Head of caudate nucleus (tissue), 42 donors: Measurements from ENCODE around the gene FAM117B.
"Not testable (repeated sequence)": the region's sequence is repeated elsewhere in the genome, so short reads cannot be mapped to it uniquely, and the experiment has no call there.

Experiments
- DNase-seq, 42 donors: peaks; one replicate each; pipeline versions ENCODE4 v3.0.0 to v3.0.0-alpha.2; 2020 to 2021; ENCODE audit warnings: mixed read lengths in 7 of 42
- intact Hi-C: fragments of 100-400 bp; cut with DNase I; formaldehyde crosslinking; loops from one replicate; pipeline ENCODE4 v1.15.0; 2022

Gene FAM117B

GRCh38 chr2:202635428-202636212, 851 bp downstream of the FAM117B start:
- intact Hi-C loops = loop anchor here (5.0 to 10.0 kb wide), 2 partner anchors 261 to 377 kb away; partner anchors contain the start of genes BMPR2 and NBEAL1
- peak; percentile 16 to 91 (median 80) for DNase-seq

- no peak for DNase-seq
- intact Hi-C loops = loop anchor here (5.0 to 10.0 kb wide), 2 partner anchors 261 to 376 kb away; partner anchors contain the start of genes BMPR2 and NBEAL1
Measured at GRCh38 chr2:202636213-202636513, 1.4 kb downstream of the FAM117B start.

GRCh38 chr2:202638721-202639120, 4.0 kb downstream of the FAM117B start:
- no peak for DNase-seq
- intact Hi-C loops = loop anchor here (5.0 to 10.0 kb wide), 2 partner anchors 264 to 374 kb away; partner anchors contain the start of genes BMPR2 and NBEAL1

- no peak for DNase-seq
- intact Hi-C loops = loop anchor here (5.0 to 10.0 kb wide), 2 partner anchors 264 to 373 kb away; partner anchors contain the start of genes BMPR2 and NBEAL1
Measured at GRCh38 chr2:202639231-202639630, 4.5 kb downstream of the FAM117B start.

GRCh38 chr2:202642567-202642966, 7.8 kb downstream of the FAM117B start:
- intact Hi-C loops = no loop called here
- DNase-seq = no peak

GRCh38 chr2:202643012-202643858, 8.5 kb downstream of the FAM117B start:
- intact Hi-C loops = no loop called here
- DNase-seq = no peak

- no peak for DNase-seq
- intact Hi-C loops = no loop called here
Measured at GRCh38 chr2:202652119-202652518, 17.4 kb downstream of the FAM117B start.

- intact Hi-C loops = no loop called here
- DNase-seq = no peak
Measured at GRCh38 chr2:202653890-202654289, 19.1 kb downstream of the FAM117B start.

GRCh38 chr2:202657876-202658275, 23.1 kb downstream of the FAM117B start:
- no peak for DNase-seq
- intact Hi-C loops = no loop called here

- intact Hi-C loops = no loop called here
- no peak for DNase-seq
Measured at GRCh38 chr2:202660796-202661195, 26.0 kb downstream of the FAM117B start.

- intact Hi-C loops = no loop called here
- DNase-seq = no peak
Measured at GRCh38 chr2:202669841-202670240, 35.1 kb downstream of the FAM117B start.

- intact Hi-C loops = no loop called here
- peak in 6 of 42 donors; percentile 4 to 46 (median 14) for DNase-seq
Measured at GRCh38 chr2:202671317-202672035, 36.7 kb downstream of the FAM117B start.

- intact Hi-C loops, DNase-seq: not testable (repeated sequence)
Measured at GRCh38 chr2:202675097-202675496, 40.3 kb downstream of the FAM117B start.

GRCh38 chr2:202679980-202680379, 45.2 kb downstream of the FAM117B start:
- intact Hi-C loops = no loop called here
- DNase-seq = no peak

- no peak for DNase-seq
- intact Hi-C loops = no loop called here
Measured at GRCh38 chr2:202680512-202680911, 45.7 kb downstream of the FAM117B start.

- no peak for DNase-seq
- intact Hi-C loops = no loop called here
Measured at GRCh38 chr2:202681688-202682205, 47.0 kb downstream of the FAM117B start.

- intact Hi-C loops = no loop called here
- no peak for DNase-seq
Measured at GRCh38 chr2:202682274-202682673, 47.5 kb downstream of the FAM117B start.

GRCh38 chr2:202687276-202687675, 52.5 kb downstream of the FAM117B start:
- intact Hi-C loops = no loop called here
- no peak for DNase-seq

GRCh38 chr2:202689459-202689858, 54.7 kb downstream of the FAM117B start:
- intact Hi-C loops = no loop called here
- DNase-seq = no peak
